GM21786 (cell line): Measurements from ENCODE around the gene MRI1.

Experiments used
- ATAC-seq: cut with Tn5 transposase; IDR thresholded peaks from one replicate; pipeline ENCODE4 v1.9.1; 2021; ENCODE audit not compliant: unreplicated experiment

MRI1 gene

DNA sequence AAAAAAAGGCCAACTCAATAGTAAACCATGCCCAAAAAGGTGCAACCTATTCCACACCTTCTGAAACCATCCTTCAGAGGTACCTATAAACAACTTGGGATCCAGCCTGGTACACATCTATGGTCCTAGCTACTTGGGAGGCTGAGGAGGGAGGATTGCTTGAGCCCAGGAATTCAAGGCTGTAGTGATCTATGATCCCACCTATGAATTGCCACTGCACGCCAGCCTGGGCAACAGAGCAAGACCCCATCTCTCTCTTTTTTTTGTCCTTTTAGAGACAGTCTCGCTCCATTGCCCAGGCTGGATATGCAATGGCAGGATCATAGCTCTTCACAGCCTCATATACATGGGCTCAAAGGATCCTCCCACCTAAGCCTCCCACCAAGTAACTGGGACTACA is 57.0 kb downstream of the MRI1 start:
- ATAC-seq: no peak

DNA sequence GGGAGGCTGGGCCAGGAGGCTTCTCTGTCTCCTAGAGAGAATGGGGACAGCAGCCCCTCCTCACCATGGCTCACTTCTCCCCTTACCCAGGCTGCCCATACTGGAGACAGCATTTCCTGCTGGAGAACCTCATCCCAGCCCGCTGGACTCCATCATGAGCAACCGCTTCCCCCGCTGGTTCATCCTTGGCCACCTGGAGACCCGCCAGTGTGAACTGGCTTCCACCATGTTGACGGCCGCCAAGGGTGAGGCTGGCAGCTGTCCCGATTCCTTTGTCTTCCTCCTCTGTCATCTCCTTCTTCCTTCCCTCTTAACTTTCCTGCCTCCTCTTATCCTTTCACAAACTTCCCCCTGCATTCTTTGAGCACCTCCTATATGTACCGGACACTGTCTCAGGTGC is 58.9 kb downstream of the MRI1 start:
- ATAC-seq: no peak
